Right lobe of liver (tissue), 4 donors: ENCODE data around the gene HS6ST2.

ENCODE experiments used
- POLR2A ChIP-seq: fragments of 450-650 bp; IDR thresholded peaks from one replicate; pipeline ENCODE4 v1.6.1; 2017; ENCODE audit warnings: antibody characterized with exemption, mild to moderate bottlenecking
- TF ChIP-seq, protein P1 (sequence below), 4 donors: fragments of 200-600 bp in 3 of 4; fragments of 450-650 bp in 1 of 4; IDR thresholded peaks; one replicate each; pipeline versions ENCODE4 v1.5.1 to v1.8.0; 2016 to 2022; ENCODE audit warnings: antibody characterized with exemption in 4 of 4, mild to moderate bottlenecking in 2 of 4
- donor health status: DM: no; HTN: no; CAD: no.
- donor health status: DM: no; HTN: no; CAD: no.
- donor health status: DM: no; HTN: yes; CAD: no.

DNA sequence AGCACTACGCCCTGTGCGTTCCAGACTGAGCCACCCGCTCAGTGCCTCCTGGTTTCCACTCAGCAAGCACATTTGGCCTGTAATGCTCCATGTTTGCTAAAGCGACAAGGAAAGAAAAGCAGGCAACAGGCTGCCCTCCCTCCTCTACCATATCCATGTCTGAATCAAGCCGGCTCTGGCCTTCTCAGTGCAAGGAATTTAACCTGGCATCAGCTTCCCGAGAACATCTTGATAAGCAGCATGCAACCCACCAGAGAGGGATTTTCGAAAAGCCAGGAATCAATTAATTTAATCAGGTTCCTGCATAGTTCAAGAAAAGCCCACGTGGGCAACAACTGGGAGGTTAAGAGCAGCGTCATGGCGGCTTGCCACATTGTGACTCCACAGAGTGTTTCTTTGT lies 228.2 kb downstream of the HS6ST2 start:
- TF ChIP-seq, protein P1, sequence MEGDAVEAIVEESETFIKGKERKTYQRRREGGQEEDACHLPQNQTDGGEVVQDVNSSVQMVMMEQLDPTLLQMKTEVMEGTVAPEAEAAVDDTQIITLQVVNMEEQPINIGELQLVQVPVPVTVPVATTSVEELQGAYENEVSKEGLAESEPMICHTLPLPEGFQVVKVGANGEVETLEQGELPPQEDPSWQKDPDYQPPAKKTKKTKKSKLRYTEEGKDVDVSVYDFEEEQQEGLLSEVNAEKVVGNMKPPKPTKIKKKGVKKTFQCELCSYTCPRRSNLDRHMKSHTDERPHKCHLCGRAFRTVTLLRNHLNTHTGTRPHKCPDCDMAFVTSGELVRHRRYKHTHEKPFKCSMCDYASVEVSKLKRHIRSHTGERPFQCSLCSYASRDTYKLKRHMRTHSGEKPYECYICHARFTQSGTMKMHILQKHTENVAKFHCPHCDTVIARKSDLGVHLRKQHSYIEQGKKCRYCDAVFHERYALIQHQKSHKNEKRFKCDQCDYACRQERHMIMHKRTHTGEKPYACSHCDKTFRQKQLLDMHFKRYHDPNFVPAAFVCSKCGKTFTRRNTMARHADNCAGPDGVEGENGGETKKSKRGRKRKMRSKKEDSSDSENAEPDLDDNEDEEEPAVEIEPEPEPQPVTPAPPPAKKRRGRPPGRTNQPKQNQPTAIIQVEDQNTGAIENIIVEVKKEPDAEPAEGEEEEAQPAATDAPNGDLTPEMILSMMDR (IDR thresholded peaks at IDR 0.05) = no peak
- no peak for TF ChIP-seq POLR2A
